ENCODE measurements around the gene TACO1.

The TACO1 gene

DNA sequence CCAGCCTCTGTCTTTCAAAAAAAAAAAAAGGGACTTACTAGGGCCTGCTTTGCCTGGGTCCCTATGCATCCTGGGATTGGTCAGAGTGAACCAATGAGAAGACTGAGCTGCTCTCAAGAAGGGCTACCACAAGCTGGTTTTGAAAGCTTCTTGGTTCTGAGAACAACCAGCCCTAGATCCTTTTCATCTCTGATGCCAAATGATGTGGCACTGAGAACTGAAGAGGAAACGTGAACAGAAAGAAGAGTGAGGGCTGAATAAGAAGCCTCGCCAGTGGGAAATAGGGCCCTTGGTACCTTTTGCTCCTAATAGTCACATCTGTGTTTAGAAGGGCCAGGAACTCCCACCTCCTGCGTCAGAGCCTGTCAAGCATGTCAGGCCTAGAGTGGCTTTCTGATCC lies 10.7 kb downstream of the TACO1 start:
- no peak overlapping the region for H3K4me3 ChIP-seq (ENCODE audit: low read depth, low read length)
- DNase-seq (ENCODE audit: low read depth), result no peak
- TF ChIP-seq, protein P1, sequence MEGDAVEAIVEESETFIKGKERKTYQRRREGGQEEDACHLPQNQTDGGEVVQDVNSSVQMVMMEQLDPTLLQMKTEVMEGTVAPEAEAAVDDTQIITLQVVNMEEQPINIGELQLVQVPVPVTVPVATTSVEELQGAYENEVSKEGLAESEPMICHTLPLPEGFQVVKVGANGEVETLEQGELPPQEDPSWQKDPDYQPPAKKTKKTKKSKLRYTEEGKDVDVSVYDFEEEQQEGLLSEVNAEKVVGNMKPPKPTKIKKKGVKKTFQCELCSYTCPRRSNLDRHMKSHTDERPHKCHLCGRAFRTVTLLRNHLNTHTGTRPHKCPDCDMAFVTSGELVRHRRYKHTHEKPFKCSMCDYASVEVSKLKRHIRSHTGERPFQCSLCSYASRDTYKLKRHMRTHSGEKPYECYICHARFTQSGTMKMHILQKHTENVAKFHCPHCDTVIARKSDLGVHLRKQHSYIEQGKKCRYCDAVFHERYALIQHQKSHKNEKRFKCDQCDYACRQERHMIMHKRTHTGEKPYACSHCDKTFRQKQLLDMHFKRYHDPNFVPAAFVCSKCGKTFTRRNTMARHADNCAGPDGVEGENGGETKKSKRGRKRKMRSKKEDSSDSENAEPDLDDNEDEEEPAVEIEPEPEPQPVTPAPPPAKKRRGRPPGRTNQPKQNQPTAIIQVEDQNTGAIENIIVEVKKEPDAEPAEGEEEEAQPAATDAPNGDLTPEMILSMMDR (IDR thresholded peaks at IDR 0.05; ENCODE audit: control insufficient read depth, extremely low read depth, insufficient read depth), result no peak

DNA sequence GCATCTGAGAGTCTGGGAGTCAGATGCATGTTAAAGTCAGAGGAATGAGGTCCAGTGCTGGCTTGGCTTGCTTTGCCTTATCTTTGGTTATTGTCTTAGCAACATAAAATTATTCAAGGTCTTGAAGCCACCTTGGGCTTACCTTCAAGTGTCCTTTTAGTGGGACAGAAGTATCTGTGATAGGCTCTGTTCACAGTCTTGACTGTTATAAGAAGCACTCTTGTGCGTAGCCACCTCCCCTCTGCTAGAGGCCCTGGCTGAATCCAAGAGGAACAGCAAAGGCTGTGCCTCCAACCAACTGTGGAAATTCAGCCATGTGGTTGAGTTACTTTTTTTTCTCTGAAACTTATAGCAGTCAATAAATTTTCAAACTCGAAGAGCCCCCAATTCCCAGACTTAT lies 13.0 kb downstream of the TACO1 start:
- TF ChIP-seq, protein P1 (IDR thresholded peaks at IDR 0.05; ENCODE audit: control insufficient read depth, extremely low read depth, insufficient read depth), result no peak
- H3K4me3 ChIP-seq (ENCODE audit: low read depth, low read length), result no peak overlapping the region
- no peak for DNase-seq (ENCODE audit: low read depth)

DNA sequence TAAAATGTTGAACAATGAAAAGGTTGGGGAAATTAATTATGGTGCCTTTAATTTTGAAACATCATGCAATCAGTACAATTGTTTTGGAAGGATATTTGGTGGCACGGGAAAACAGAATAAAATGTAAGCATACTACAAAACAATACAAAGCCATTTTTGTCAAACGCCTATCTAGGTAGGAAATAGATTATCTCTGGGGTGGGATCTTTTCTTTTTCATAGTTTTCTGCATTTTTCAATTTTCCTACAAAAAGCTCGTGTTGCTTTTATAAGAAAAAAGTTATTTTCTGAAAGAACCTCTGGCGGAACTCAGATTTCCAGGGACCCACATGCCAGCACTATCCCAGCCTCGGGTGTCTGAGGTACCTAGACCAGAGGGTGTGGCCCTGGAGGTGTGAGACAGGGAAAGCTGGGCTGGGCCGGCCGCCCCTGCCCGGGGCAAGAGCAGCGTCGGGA lies 20.6 kb downstream of the TACO1 start:
- TF ChIP-seq, protein P1 (IDR thresholded peaks at IDR 0.05; ENCODE audit: control insufficient read depth, extremely low read depth, insufficient read depth), result no peak
- DNase-seq (ENCODE audit: low read depth), result no peak
- peak overlapping the region; percentile 79 for H3K4me3 ChIP-seq (ENCODE audit: low read depth, low read length)

DNA sequence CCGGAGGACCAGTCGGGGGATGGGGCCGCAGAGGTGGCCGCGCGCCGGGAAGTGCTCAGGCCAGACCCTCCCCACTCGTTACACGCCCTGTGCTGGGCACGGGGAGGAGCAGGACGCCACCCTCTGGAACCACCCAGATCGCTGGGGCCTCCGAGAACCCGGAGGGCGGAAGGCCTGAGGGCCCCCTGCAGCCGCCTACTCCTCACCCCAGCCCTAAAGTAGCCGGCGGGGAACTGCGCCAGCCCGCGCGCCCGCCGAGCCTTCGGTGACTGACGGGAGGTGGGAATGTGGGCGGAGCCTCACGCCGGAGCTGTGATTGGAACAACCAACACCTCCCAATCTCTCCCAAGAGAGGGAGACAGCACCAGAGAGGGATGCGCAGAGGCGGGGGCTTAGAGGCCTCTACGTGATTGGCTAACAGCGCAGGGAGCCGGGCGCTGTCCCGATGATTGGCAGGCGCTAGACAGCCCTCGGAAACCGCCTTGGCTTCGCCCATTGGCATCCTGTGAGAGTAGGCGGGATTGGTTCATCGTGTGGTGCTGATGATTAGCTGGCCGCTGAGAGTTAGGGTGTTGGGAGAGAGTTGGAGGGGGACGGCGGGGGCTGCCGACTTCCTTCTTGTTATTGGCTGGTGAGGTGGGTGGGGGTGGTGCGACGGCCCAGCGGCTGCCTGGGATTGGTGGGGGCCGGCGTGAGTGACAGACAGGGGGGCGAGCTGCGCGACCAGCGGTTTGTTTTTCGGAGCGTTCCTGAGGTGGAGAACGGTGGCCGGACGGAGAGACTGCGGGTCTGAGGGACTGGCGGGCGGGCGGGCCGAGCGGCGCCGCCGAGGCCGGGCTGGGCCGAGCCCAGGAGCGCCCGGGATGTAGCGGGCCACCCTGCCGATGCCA lies 21.2 kb downstream of the TACO1 start, which contains the start of gene MAP3K3:
Gene MAP3K3, plus strand, starts transcription at position 734 of the 890 bp plus-strand sequence. CDS start 343 bp downstream, outside the sequence.
- TF ChIP-seq, protein P1 (IDR thresholded peaks at IDR 0.05; ENCODE audit: control insufficient read depth, extremely low read depth, insufficient read depth), result no peak

DNA sequence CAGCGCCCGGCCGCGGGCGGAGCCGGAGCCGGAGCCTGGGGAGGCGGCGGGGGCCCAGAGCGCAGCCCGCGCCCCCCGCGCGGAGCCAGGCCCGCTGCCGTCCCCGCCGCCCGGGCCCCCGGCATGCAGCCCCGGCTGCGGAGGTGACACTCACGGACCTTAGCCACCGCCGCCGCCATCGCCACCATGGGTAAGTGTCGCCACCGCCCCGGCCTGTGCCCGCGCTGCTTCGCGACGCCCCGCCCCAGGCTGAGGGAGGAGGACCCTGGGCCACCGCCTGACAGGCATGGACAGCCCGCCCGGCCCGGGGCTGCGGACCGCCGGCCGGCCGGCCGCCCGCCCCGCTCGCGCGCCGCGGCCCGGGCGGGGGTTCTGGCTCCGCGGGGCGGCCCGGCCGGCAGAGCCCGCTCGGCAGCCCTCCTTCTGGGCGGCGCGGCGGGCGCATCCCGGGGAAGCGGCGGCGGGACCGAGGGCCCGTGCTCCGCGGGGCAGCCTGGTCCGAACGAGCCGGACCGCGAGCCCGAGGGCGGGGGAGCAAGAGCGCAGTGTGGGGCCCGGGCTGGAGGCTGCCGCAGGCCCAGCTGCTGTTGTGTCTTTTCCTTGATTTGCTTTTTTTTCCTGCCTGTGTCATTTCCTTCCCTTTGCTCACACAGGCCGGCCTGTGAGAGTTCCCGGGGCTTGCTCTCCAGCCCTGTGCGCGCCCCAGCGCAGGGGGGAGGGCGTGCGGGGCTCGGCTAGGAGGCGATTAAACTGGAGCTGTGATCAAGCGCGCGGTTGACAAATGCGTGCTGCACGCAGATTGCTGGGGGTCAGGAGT lies 22.1 kb downstream of the TACO1 start:
- TF ChIP-seq, protein P1 (IDR thresholded peaks at IDR 0.05; ENCODE audit: control insufficient read depth, extremely low read depth, insufficient read depth), result no peak

More for the DNA sequence above, 21.2 kb downstream of the TACO1 start, which contains the start of gene MAP3K3:
- peak within 1 kb of the TSS; percentile 79 for H3K4me3 ChIP-seq (ENCODE audit: low read depth, low read length)
- DNase-seq (ENCODE audit: low read depth), result peak; percentile 100

DNA sequence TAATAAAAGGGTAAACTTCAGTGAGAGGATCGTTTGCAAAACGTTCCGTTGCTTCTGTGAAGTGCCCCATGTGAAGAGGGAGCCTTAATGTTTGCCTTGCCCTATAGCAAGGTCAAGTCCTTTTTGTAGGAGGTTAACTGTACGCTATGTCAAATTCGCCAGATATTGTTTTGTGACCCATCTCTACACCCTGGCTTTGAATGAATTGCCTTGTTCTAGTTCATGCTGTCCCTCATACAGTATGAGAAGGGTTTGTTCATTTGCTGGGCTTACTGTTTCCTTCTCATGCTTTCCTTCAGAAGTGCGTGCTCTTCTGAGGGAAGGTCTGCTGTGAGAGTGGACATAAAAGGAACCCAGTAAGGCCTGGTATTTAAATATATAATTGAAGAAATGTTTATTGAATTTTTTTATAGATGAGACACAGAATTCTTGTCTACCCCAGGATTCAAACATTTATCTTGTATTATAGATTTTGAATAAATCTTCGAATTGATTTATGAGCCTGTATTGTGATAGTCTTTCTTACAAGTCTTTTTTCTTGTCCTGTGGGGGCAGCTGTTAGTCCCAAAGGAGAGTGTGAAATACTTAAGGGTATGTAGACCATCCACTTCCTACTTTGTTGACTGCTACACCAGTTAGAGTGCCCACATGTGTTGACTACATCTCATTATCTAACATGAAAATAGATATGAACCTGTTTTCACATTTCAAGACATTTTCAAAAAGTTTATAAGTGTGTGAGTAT lies 23.3 kb downstream of the TACO1 start:
- peak overlapping the region; percentile 79 for H3K4me3 ChIP-seq (ENCODE audit: low read depth, low read length)
- TF ChIP-seq, protein P1 (IDR thresholded peaks at IDR 0.05; ENCODE audit: control insufficient read depth, extremely low read depth, insufficient read depth), result no peak
- DNase-seq (ENCODE audit: low read depth), result no peak

More for the DNA sequence above, 22.1 kb downstream of the TACO1 start:
- peak overlapping the region; percentile 79 for H3K4me3 ChIP-seq (ENCODE audit: low read depth, low read length)
- DNase-seq (ENCODE audit: low read depth), result no peak
